Smooth muscle cell (in vitro differentiated cells): ENCODE measurements around the gene GGA2. TPM values are rescaled to one million over a fixed set of nuclear protein-coding genes. Genes with fewer than 3 reads are reported as not detected.

Experiments
- DNase-seq: peaks from one replicate; lab custom pipeline; 2025; ENCODE audit not compliant: unreplicated experiment; lab: John Stamatoyannopoulos, UW
- H2AFZ ChIP-seq: fragments of 200-600 bp; sonication (generic); 2 replicates; pipeline ENCODE4 v1.6.0; 2016; ENCODE audit warnings: antibody characterized with exemption, low read depth, mild to moderate bottlenecking
- H3F3A ChIP-seq: fragments of 200-600 bp; sonication (generic); 2 replicates; pipeline ENCODE4 v1.6.0; 2017; ENCODE audit warnings: antibody characterized with exemption, low read depth
- H3K27ac ChIP-seq: fragments of 200-600 bp; sonication (generic); 2 replicates; pipeline ENCODE4 v1.5.1; 2016; ENCODE audit warnings: low read depth, mild to moderate bottlenecking
- H3K27me3 ChIP-seq: fragments of 200-600 bp; sonication (generic); 2 replicates; pipeline ENCODE4 v1.6.1; 2016; ENCODE audit warnings: low read depth, mild to moderate bottlenecking
- H3K36me3 ChIP-seq: fragments of 200-600 bp; sonication (generic); 2 replicates; pipeline ENCODE4 v1.5.1; 2016; ENCODE audit warnings: low read depth
- H3K4me1 ChIP-seq: fragments of 200-600 bp; sonication (generic); 2 replicates; pipeline ENCODE4 v1.5.1; 2016; ENCODE audit warnings: low read depth
- H3K4me2 ChIP-seq: fragments of 200-600 bp; sonication (generic); 2 replicates; pipeline ENCODE4 v1.6.0; 2016; ENCODE audit warnings: mild to moderate bottlenecking
- H3K4me3 ChIP-seq: fragments of 200-600 bp; sonication (generic); 2 replicates; pipeline ENCODE4 v1.5.1; 2016; ENCODE audit warnings: mild to moderate bottlenecking
- H3K79me2 ChIP-seq: fragments of 200-600 bp; sonication (generic); 2 replicates; pipeline ENCODE4 v1.6.0; 2016; ENCODE audit warnings: low read depth, mild to moderate bottlenecking
- H3K9ac ChIP-seq: fragments of 200-600 bp; sonication (generic); 2 replicates; pipeline ENCODE4 v1.6.0; 2016; ENCODE audit warnings: low read depth
- H3K9me3 ChIP-seq: fragments of 200-600 bp; sonication (generic); replicated peaks from 2 replicates; pipeline ENCODE4 v1.5.1; 2016; ENCODE audit warnings: low read depth
- H4K20me1 ChIP-seq: fragments of 200-600 bp; sonication (generic); 2 replicates; pipeline ENCODE4 v1.6.0; 2016; ENCODE audit warnings: low read depth
- CTCF ChIP-seq: fragments of 200-600 bp; sonication (generic); IDR thresholded peaks from 2 replicates; pipeline ENCODE4 v1.5.1; 2017; ENCODE audit warnings: borderline replicate concordance, mild to moderate bottlenecking, antibody characterized with exemption; ENCODE audit not compliant: insufficient read depth, poor library complexity, severe bottlenecking
- WGBS: methylation state at CpG from one replicate; pipeline ENCODE4 v1.1.7; 2016; ENCODE audit warnings: low lambda C conversion rate; 5-methylcytosine and 5-hydroxymethylcytosine counted together
- polyA plus RNA-seq: library from polyadenylated mRNA; unstranded; fragments of >200 nt; fragmentation: Nextera tagmentation; extraction: Ambion mirVana; gene quantifications from 2 replicates; pipeline ENCODE4 v1.2.1, GENCODE V29; 2016
- total RNA-seq: library from RNA; depleted of rRNA; stranded (reverse); fragments of >200 nt; gene quantifications from 2 replicates; pipeline ENCODE4 v1.2.3, GENCODE V29; 2014

The GGA2 gene
- total and polyA plus RNA-seq, 2 experiments from 2014 or later, result 32.2 to 42.5 TPM

- Histone ChIP-seq H3K36me3 (peaks cover 4% of the 10 kb centered on the region), H3K27me3 (no peaks in the 10 kb centered on the region), H3F3A (peaks cover 8% of the 10 kb centered on the region), H3K4me1 (no peaks in the 10 kb centered on the region), H4K20me1 (no peaks in the 10 kb centered on the region), H3K27ac (no peak overlapping the region), H3K79me2 (no peaks in the 10 kb centered on the region), H3K4me3 (no peak overlapping the region), H3K9me3 (no peaks in the 10 kb centered on the region), H2AFZ (no peak overlapping the region), H3K9ac (no peak overlapping the region), H3K4me2 (no peak overlapping the region)
- TF ChIP-seq CTCF, result no peak
- 98% methylated on average over 19 of the region's 19 CpGs for WGBS
- no peak for DNase-seq
Observed at GRCh38 chr16:23534868-23535860, 24.9 kb upstream of the GGA2 start.

DNA sequence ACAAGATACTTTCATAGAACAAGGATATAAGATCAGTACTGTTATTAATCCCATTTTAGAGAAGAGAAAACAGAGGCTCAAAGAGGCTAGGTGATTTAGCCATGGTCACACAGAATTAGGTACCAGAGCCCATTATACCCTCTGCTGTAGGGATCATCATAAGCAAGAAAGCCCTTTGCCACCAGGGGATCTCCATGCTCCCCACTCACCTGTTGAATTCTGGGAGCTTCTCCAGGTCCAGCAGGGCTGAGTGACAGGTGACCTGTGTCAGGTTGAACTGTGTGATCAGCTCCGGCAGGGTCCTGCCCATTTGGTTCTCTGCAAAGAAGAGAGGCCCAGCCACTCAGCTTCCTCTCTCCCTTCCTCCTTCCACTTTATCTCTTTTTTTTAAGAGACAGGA, 22.2 kb upstream of the GGA2 start:
- 100% methylated on average over 1 of the region's 1 CpG for WGBS
- no peaks in the 10 kb centered on the region for H3K27me3 ChIP-seq
- no peak overlapping the region for H3K4me2 ChIP-seq
- no peak for TF ChIP-seq CTCF
- no peak overlapping the region for H3K4me3 ChIP-seq
- H2AFZ ChIP-seq, result no peak overlapping the region
- H3K4me1 ChIP-seq, result no peaks in the 10 kb centered on the region
- H3K36me3 ChIP-seq, result peaks cover 11% of the 10 kb centered on the region
- no peak for DNase-seq
- no peak overlapping the region for H3K9ac ChIP-seq
- no peaks in the 10 kb centered on the region for H4K20me1 ChIP-seq
- H3K79me2 ChIP-seq, result no peaks in the 10 kb centered on the region
- H3K27ac ChIP-seq, result no peak overlapping the region
- no peaks in the 10 kb centered on the region for H3F3A ChIP-seq
- no peaks in the 10 kb centered on the region for H3K9me3 ChIP-seq

GRCh38 chr16:23530062-23530461, 19.8 kb upstream of the GGA2 start:
- Histone ChIP-seq H4K20me1 (no peaks in the 10 kb centered on the region), H3K4me2 (no peak overlapping the region), H3K79me2 (no peaks in the 10 kb centered on the region), H3K9ac (no peak overlapping the region), H3K36me3 (peaks cover 11% of the 10 kb centered on the region), H3K4me3 (no peak overlapping the region), H3K4me1 (no peaks in the 10 kb centered on the region), H2AFZ (no peak overlapping the region), H3K9me3 (no peaks in the 10 kb centered on the region), H3F3A (no peaks in the 10 kb centered on the region), H3K27ac (no peak overlapping the region), H3K27me3 (no peaks in the 10 kb centered on the region)
- no peak for TF ChIP-seq CTCF
- DNase-seq, result no peak
- 98% methylated on average over 5 of the region's 5 CpGs for WGBS
